Glomerular endothelial cell (primary cell): Measurements from ENCODE around the gene CALR. TPM values are rescaled to one million over a fixed set of nuclear protein-coding genes. Genes with fewer than 3 reads are reported as not detected.
A peak's percentile ranks its signal among the peaks of the same experiment; 100 is the strongest.
"Not testable (repeated sequence)": the region's sequence is repeated elsewhere in the genome, so short reads cannot be mapped to it uniquely, and the experiment has no call there.

Source experiments
- DNase-seq: peaks from one replicate; pipeline ENCODE4 v3.0.0-alpha.2; 2011; ENCODE audit warnings: low read depth, low spot score; ENCODE audit errors: extremely low read depth
- total RNA-seq: library from RNA; depleted of rRNA; stranded (reverse); fragments of >200 nt; gene quantifications from 2 replicates; pipeline ENCODE4 v1.2.3, GENCODE V29; 2015

The CALR gene
- total RNA-seq, 1 donor from 2014 or later, result 1,355 TPM

DNA sequence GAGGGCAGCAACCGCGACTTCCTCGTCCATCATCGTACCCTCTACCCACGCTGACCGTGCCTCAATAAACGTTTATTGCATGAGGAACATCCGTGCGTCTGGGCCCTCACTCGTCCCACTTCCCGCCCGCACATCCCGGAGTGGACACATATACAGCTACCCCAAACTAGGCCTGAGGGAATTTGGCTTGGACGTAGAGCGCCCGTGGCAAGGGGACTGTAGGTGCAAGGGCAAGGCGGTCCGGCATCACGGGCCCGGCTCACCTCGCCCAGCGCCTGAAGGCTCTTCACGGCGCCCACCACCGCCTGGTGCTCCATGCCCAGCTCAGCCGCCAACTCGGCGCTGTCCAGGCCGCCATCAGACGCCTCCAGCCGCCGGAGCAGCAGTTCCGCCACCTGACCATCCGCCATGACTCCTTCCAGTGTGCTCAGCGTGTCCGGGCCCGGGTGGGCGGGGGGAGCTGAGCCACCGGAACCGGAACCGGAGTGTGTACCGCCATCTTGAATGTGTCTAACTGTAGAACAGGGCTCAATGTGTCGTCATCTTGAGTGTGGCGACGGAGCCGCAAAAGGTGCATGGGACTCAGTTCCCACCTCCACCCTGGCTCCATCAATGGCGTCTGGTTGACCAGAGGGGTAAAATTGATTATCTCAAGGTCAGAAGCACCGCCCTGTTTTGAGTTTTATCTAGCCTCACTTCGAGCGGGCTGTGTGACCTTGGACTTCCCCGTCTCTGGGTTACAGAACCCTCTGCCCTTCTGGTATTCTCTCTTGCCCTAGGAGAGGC lies 4.9 kb upstream of the CALR start, which contains the start of gene FARSA:
FARSA (minus strand) TSS at position 425 of the 786 bp plus-strand sequence; CDS start at position 410, 15 bp downstream.
- DNase-seq, result peak; percentile 34

DNA sequence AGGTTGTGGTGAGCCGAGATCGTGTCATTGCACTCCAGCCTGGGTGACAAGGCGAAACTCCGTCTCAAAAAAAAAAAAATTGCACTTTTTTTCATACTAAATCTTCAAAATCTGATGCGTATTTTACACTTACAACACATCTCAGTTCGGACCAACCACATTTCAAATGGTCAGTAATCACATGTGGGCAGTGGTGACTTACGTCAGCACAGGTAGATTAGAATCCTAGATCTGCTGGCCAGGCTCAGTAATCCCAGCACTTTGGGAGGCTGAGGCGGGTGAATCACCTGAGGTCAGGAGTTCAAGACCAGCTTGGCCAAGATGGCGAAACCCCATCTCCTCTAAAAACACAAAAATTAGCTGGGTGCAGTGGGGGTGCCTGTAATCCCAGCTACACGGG lies 3.3 kb upstream of the CALR start:
- DNase-seq, result no peak

DNA sequence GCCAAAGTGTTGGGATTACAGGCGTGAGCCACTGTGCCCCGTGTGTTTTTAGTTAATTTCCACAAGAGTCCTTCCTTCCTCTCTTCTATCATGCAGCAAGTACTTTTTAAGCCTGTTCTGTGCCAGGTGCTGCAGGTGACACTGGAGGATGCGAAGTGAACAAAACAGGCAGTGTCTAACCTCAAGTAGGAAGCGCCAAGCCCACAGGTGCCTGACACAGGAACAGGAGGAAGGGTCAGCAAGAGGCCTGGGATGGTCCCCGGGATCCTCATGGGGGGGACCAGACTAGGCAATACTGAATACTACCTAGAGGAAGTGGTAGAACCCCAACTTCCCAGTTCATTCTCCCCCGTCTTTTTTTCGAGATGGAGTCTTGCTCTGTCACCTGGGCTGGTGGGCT lies 1.8 kb upstream of the CALR start:
- no peak for DNase-seq

DNA sequence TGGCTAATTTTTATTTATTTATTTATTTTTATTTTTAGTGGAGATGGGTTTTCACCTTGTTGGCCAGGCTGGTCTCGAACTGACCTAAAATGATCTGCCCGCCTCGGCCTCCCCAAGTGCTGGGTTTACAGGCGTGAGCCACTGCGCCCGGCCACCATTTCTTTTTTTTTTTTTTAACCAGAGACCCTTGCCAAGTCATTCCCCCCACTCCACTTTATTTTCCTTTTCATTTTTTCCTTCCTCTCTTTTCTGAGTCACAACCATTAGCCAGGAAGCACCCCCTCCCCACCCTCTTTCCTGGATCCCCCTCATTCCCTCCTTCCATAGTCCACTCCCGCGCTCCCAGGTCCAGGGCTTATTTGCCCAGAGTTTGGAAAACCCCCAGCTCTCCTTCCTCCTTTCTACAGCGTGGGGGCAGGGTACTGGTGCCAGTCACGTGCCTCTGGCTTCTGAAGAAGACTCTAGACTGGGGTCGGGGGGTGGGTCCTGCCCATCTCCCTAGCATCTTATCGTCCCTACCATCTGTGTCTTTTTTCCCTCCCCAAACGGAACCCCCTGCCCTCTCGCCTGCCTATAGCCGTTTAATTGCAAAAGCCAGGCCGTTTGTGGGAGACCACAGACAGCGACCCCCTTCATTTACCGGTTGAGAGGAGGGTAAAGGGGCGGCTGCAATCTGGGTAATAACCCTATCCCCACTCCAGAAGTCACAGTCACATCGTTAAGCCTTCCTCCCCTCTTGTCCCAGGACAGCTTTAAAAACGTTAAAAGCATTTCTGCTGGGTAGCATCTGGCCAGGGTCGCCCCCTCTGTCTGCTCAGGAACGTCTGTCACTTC lies 1.1 kb upstream of the CALR start:
- no peak for DNase-seq

DNA sequence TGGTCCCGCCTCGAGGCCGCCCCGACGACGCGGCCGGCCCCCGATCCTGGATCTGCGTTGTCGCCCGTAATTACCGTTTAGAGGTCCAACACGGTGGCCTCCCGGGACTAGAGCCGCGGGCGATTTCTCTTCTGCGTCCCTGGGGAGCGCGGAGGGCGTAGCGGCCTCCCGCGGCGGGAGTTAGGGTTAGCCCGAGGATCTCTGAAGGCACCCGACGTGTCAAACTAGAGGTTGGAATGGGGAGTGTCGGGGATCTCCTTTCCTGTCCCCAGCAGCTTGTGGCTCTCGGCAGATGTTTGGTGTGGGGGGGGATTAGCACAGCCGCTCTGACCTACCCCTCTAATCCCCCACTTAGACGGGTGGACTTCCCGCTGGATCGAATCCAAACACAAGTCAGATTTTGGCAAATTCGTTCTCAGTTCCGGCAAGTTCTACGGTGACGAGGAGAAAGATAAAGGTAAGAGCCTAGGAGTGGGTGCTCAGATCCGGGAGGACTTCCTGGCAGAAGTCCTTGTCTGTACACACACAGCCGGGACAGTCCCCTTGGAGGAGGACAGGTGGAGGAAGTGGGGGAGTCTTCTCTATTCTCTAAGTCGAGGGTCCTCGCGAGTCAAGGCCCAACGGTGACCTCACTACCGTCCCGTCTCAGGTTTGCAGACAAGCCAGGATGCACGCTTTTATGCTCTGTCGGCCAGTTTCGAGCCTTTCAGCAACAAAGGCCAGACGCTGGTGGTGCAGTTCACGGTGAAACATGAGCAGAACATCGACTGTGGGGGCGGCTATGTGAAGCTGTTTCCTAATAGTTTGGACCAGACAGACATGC lies 581 bp downstream of the CALR start:
- no peak for DNase-seq

DNA sequence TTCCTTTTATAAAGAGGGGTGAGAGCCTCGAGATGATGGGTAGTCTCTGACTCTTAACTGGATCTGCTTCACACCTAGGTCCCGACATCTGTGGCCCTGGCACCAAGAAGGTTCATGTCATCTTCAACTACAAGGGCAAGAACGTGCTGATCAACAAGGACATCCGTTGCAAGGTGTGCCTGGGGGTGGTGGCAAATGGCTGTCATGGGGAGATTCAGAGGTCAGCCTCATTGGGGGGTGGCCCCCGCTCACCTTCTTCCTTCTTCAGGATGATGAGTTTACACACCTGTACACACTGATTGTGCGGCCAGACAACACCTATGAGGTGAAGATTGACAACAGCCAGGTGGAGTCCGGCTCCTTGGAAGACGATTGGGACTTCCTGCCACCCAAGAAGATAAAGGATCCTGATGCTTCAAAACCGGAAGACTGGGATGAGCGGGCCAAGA lies 1.6 kb downstream of the CALR start:
- DNase-seq, result no peak

DNA sequence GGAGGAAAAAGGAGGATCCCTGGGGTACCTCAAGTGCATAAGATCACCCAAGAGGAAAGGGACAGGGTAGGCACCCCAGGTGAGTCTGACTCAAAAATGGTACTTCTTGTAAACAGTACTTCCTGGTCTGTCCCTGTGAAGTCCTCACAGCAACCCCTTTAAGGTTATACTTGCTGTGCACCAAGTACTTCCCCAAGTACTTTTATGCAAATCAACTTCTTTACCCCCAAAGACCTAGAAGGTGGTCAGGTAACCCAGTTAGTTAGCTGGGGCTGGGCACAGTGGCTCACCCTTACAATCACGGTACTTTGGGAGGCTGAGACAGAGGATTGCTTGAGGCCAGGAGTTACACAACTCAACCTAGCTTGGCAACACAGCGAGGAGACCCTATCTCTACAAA lies 2.5 kb downstream of the CALR start:
- DNase-seq, result no peak

DNA sequence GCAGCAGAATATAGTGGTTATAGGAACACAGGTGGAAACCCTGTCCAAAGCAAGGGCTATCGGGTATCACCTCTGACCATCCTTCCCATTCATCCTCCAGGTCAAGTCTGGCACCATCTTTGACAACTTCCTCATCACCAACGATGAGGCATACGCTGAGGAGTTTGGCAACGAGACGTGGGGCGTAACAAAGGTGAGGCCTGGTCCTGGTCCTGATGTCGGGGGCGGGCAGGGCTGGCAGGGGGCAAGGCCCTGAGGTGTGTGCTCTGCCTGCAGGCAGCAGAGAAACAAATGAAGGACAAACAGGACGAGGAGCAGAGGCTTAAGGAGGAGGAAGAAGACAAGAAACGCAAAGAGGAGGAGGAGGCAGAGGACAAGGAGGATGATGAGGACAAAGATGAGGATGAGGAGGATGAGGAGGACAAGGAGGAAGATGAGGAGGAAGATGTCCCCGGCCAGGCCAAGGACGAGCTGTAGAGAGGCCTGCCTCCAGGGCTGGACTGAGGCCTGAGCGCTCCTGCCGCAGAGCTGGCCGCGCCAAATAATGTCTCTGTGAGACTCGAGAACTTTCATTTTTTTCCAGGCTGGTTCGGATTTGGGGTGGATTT lies 5.1 kb downstream of the CALR start:
- no peak for DNase-seq

DNA sequence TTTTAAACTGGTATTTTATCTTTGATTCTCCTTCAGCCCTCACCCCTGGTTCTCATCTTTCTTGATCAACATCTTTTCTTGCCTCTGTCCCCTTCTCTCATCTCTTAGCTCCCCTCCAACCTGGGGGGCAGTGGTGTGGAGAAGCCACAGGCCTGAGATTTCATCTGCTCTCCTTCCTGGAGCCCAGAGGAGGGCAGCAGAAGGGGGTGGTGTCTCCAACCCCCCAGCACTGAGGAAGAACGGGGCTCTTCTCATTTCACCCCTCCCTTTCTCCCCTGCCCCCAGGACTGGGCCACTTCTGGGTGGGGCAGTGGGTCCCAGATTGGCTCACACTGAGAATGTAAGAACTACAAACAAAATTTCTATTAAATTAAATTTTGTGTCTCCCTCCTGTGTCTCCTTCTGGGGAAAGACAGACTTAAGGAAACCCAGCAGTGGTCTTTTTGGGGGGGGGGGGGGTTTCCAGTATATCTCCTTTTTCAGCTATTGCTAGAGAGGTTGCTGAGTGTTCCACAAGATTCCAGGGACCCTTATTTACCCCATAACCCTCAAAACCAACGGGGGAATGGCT lies 5.8 kb downstream of the CALR start:
- DNase-seq, result no peak

DNA sequence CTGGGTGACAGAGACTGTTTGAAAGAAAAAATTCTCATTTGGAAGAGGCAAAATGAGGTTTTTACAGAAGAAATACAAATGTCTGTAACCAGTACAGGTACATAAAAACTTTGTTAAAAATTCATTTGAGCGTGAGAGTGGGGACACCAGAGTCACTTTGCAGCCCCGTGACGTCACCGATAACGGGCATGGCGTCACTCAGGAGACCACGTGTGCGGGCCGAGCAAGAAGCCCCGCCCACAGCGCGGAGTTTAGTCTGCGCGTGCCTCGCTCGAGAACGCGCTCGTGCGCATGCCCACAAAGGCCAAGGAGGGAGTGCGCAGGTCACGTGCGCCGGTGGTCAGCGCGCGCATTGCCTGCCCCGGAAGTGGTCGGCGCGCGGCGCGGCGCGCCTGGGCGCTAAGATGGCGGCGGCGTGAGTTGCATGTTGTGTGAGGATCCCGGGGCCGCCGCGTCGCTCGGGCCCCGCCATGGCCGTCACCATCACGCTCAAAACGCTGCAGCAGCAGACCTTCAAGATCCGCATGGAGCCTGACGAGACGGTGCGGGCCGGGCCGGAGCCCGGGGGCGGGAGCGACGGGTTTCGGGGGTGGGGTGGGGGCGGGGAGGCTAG lies 7.2 kb downstream of the CALR start, which contains the start of gene RAD23A:
RAD23A (plus strand) TSS at position 384 of the 613 bp plus-strand sequence; CDS start at position 471, 87 bp downstream.
- DNase-seq, result peak; percentile 78

DNA sequence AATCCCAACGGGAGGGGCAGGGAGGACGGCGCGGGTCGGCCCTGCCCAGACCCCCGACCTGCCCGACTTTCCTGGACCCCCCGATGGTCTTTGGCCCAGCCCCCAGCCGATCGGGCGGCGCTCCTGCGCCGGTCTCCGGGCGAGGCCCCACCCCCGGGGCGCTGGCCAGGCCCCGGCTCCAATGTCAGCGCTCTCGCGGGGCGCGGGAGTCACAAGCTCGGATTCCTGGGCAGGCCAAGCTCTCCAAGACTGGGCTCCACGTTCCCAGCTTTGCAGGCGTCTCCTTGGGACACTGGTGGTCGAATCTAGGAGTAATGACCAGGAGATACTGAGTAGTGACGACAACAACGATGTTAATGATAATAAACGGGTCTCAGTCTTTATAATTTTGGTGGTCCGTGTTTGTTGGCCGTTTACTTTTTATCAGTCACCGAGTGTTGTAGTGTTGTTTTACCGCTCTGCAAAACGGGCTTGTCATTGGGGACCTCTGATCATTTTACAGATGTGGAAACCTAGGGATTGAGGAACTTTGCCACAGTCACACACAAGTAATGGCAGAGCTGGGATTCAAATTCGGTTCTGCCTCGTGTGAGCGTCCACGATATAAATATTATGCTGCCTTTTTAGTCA lies 7.8 kb downstream of the CALR start:
- DNase-seq, result no peak

DNA sequence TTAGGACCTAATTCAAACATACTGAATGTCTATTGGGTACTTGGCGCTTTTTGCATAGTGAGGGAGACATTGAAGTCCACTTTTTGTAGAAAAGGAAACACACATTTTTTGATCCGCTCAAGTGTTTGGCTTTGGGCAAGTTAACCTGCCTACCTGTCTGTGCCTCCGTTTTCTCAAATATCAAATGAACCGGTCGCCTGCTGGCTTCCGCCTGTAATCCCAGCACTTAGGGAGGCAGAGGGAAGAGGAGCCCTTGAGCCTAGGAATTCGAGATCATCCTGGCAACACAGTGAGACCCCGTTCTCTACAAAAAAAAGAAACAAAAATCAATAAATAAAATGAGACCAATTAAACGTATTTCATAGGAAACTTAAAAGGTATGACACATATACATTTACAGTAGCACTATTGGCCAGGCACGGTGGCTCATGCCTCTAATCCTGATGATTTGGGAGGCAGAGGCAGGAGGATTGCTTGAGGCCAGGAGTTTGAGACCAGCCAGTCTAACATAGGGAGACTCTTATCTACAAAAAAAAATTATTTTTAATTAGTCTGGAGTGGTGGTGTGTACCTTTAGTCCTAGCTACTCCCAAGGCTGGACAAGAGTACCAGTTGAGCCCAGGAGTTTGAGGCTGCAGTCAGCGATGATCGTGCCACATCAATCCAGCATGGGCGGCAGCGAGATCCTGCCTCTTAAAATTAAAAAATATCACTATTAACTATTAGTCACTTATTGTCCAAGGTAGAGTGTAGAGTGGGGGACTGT lies 8.5 kb downstream of the CALR start:
- no peak for DNase-seq

DNA sequence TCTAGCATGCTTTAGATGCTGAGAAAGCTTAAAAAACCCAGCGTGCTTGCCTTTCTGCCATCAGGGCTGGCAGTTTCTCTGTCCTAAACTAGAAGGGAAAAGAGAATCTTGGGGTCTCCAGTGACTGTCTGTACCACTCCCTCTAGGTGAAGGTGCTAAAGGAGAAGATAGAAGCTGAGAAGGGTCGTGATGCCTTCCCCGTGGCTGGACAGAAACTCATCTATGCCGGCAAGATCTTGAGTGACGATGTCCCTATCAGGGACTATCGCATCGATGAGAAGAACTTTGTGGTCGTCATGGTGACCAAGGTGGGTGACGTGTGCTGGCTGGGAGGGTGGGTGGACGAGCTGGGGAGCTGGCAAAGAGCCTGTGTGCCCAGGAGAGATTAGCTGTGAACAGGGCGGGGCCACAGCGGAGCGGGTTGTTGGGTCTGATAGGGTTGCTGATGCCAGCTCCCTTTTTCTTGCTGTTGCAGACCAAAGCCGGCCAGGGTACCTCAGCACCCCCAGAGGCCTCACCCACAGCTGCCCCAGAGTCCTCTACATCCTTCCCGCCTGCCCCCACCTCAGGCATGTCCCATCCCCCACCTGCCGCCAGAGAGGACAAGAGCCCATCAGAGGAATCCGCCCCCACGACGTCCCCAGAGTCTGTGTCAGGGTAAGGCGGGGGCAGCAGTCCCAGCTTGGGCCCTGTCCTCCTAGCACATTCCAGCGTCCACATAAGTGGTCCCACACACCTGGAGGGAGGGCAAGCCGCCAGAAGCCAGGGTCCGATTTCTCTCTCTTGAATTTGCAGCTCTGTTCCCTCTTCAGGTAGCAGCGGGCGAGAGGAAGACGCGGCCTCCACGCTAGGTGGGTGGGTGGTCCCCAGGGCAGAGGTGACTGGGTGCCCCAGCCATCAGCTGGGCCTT lies 9.5 kb downstream of the CALR start:
- no peak for DNase-seq

DNA sequence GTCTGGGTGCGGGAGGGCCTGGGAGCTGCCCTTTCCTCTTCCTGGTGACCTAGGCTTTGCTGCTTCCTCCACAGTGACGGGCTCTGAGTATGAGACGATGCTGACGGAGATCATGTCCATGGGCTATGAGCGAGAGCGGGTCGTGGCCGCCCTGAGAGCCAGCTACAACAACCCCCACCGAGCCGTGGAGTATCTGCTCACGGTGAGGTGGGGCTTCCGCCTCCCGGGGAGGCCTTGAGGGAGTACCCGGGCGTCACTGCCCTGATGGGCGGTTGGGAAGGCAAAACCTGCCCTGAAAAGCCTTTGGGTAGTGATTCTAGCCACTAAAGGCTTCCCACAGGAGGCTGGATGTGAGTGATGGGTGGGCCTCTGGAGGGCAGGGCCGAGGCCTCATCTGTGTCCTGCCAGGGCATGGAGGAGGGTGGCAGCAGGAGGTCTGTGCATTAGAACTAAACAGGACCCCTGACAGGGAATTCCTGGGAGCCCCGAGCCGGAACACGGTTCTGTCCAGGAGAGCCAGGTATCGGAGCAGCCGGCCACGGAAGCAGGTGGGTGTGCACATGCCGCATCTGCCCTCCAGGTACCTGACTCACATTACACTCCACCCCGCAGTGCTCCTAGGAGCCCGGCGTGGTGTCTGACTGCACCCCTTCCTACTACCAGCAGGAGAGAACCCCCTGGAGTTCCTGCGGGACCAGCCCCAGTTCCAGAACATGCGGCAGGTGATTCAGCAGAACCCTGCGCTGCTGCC lies 10.4 kb downstream of the CALR start:
- no peak for DNase-seq

DNA sequence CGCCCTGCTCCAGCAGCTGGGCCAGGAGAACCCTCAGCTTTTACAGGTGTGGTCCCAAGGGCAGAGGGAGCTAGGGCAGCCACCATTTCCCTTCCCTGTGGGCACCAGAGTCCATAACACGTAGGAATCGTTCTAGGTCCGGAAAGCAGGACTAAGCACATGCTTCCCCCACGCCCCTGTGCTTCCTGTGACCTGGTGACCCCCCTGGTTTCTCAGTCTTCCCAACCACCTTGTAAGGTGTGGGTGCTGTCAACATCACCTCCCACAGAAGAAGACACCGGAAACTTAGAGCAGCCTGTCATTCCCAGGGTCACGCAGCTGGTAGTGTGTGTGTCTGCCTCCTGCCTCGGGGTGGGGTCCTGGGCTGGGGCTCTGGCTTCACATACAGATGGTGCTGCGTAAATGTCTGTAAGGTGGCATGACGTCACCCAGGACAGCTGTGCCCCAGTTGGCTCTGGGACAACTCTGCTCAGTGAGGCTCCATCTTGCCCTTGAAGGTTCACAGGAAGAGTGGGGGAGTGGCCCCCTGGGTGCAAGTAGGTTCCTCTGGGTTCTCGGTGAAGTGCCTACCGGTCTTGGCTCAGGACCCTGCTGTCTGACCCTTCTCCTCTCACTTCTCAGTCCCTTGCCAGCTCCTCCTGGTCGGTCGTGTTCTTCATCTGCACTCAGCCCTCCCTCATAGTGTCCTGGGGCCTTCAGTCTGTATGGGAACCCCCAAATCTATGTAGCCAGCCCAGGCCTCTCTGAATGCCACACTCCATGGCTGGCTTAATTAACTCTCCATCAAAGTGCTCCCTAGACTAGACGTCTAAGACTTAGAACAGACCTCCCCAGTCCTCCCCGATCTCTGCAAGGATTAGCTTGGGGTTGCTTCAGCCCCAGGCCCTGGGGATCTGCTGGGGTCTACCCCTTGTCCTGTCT lies 11.2 kb downstream of the CALR start:
- no peak for DNase-seq

DNA sequence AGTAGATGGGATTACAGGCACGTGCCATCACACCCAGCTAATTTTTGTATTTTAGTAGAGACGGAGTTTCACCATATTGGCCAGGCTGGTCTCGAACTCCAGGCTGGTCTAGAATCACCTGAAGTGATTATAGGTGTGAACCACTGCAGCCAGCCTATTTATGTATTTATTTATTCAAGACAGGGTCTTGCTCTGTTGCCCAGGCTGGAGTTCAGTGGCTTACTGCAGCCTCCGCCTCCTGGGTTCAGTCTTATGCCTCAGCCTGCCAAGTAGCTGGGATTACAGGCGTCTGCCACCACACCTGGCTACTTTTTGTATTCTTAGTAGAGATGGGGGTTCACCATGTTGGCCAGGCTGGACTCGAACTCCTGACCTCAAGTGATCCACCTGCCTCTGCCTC lies 13.6 kb downstream of the CALR start:
- not testable (repeated sequence) for DNase-seq
